Skin of body (tissue), 2 donors: ENCODE results near the gene PAM. TPM values are rescaled to one million over a fixed set of nuclear protein-coding genes. Genes with fewer than 3 reads are reported as not detected.
"Not testable (repeated sequence)": the region's sequence is repeated elsewhere in the genome, so short reads cannot be mapped to it uniquely, and the experiment has no call there.

ENCODE experiments used
- DNase-seq: peaks from one replicate; lab custom pipeline; 2025; lab: John Stamatoyannopoulos, UW
- total RNA-seq: library from RNA; depleted of rRNA; stranded (reverse); fragments of >200 nt; gene quantifications from one replicate; pipeline ENCODE4 v1.2.3, GENCODE V29; 2014

The PAM gene
- total RNA-seq, 1 donor from 2014 or later, result 77.2 TPM

- no peak for DNase-seq
These were observed 146.5 kb downstream of the PAM start for GRCh38 chr5:102901424-102902134.

- no peak for DNase-seq
These were observed 147.0 kb downstream of the PAM start for GRCh38 chr5:102902135-102902448.

- DNase-seq, result no peak
These were observed 147.5 kb downstream of the PAM start for GRCh38 chr5:102902647-102903046.

GRCh38 chr5:102903074-102903871 is 148.2 kb downstream of the PAM start:
- no peak for DNase-seq

- DNase-seq, result no peak
These were observed 150.0 kb downstream of the PAM start for GRCh38 chr5:102905056-102905455.

GRCh38 chr5:102907099-102907498 is 152.0 kb downstream of the PAM start:
- DNase-seq, result not testable (repeated sequence)

- DNase-seq, result no peak
These were observed 155.4 kb downstream of the PAM start for GRCh38 chr5:102910240-102911226.

GRCh38 chr5:102911973-102912372 is 156.9 kb downstream of the PAM start:
- DNase-seq, result no peak

- no peak for DNase-seq
These were observed 161.0 kb downstream of the PAM start for GRCh38 chr5:102916109-102916508.

- no peak for DNase-seq
These were observed 164.0 kb downstream of the PAM start for GRCh38 chr5:102918986-102919610.

GRCh38 chr5:102920762-102921161 is 165.7 kb downstream of the PAM start:
- DNase-seq, result no peak

GRCh38 chr5:102921341-102922044 is 166.4 kb downstream of the PAM start:
- DNase-seq, result no peak

GRCh38 chr5:102922111-102922720 is 167.1 kb downstream of the PAM start:
- DNase-seq, result peak; percentile 84

- peak; percentile 85 for DNase-seq
These were observed 167.8 kb downstream of the PAM start for GRCh38 chr5:102922799-102923477.

- DNase-seq, result no peak
These were observed 169.9 kb downstream of the PAM start for GRCh38 chr5:102924963-102925362.

GRCh38 chr5:102927007-102927406 is 171.9 kb downstream of the PAM start:
- DNase-seq, result no peak

GRCh38 chr5:102930244-102930643 is 175.1 kb downstream of the PAM start:
- DNase-seq, result no peak

GRCh38 chr5:102931085-102931725 is 176.1 kb downstream of the PAM start:
- no peak for DNase-seq

- no peak for DNase-seq
These were observed 177.7 kb downstream of the PAM start for GRCh38 chr5:102932781-102933180.
